HG02588 (cell line): Measurements from ENCODE around the gene ZNF12.
"Not testable (repeated sequence)": the region's sequence is repeated elsewhere in the genome, so short reads cannot be mapped to it uniquely, and the experiment has no call there.

Experiments used
- ATAC-seq: cut with Tn5 transposase; IDR thresholded peaks from one replicate; pipeline ENCODE4 v1.9.1; 2021; ENCODE audit warnings: mild to moderate bottlenecking, moderate library complexity; ENCODE audit not compliant: unreplicated experiment

ZNF12 gene

GRCh38 chr7:6706666-6707407 lies at the start of gene ZNF12:
Gene ZNF12, minus strand, starts transcription at chr7:6706947. Its CDS starts 1,774 bp downstream, at chr7:6705173.
- peak; percentile 92 for ATAC-seq

- not testable (repeated sequence) for ATAC-seq
These were observed 47.2 kb upstream of the ZNF12 start, which contains the start of gene RSPH10B2 for GRCh38 chr7:6753964-6754363. Gene RSPH10B2, plus strand, starts transcription at chr7:6754103. Its CDS starts 3,575 bp downstream, at chr7:6757678.

- not testable (repeated sequence) for ATAC-seq
These were observed 43.4 kb upstream of the ZNF12 start for GRCh38 chr7:6750173-6750572.

- ATAC-seq, result not testable (repeated sequence)
These were observed 42.6 kb upstream of the ZNF12 start for GRCh38 chr7:6749335-6749734.

GRCh38 chr7:6744410-6745100 lies 37.8 kb upstream of the ZNF12 start:
- not testable (repeated sequence) for ATAC-seq

- ATAC-seq, result not testable (repeated sequence)
These were observed 31.7 kb upstream of the ZNF12 start for GRCh38 chr7:6738415-6738814.

- no peak for ATAC-seq
These were observed 23.5 kb upstream of the ZNF12 start for GRCh38 chr7:6730343-6730633.

GRCh38 chr7:6729492-6730342 lies 23.0 kb upstream of the ZNF12 start:
- peak; percentile 92 for ATAC-seq

GRCh38 chr7:6728893-6729491 lies 22.2 kb upstream of the ZNF12 start:
- not testable (repeated sequence) for ATAC-seq

- no peak for ATAC-seq
These were observed 20.9 kb upstream of the ZNF12 start for GRCh38 chr7:6727663-6728062.

GRCh38 chr7:6726341-6726740 lies 19.6 kb upstream of the ZNF12 start:
- ATAC-seq, result not testable (repeated sequence)

GRCh38 chr7:6725003-6725402 lies 18.3 kb upstream of the ZNF12 start:
- ATAC-seq, result peak; percentile 61

- ATAC-seq, result not testable (repeated sequence)
These were observed 17.6 kb upstream of the ZNF12 start for GRCh38 chr7:6724351-6724750.

- ATAC-seq, result no peak
These were observed 11.4 kb upstream of the ZNF12 start for GRCh38 chr7:6718124-6718523.

GRCh38 chr7:6715898-6716297 lies 9.2 kb upstream of the ZNF12 start:
- not testable (repeated sequence) for ATAC-seq

- no peak for ATAC-seq
These were observed 7.6 kb upstream of the ZNF12 start for GRCh38 chr7:6714360-6714759.

- ATAC-seq, result no peak
These were observed 3.1 kb upstream of the ZNF12 start for GRCh38 chr7:6709808-6710207.

GRCh38 chr7:6708304-6708703 lies 1.6 kb upstream of the ZNF12 start:
- no peak for ATAC-seq

- ATAC-seq, result peak; percentile 40
These were observed 635 bp downstream of the ZNF12 start for GRCh38 chr7:6705959-6706665.

- no peak for ATAC-seq
These were observed 4.9 kb downstream of the ZNF12 start for GRCh38 chr7:6701860-6702259.
